ENCODE results near the gene TSBP1. TPM values are rescaled to one million over a fixed set of nuclear protein-coding genes. Genes with fewer than 3 reads are reported as not detected.
"Not testable (repeated sequence)": the region's sequence is repeated elsewhere in the genome, so short reads cannot be mapped to it uniquely, and the experiment has no call there.

Gene TSBP1
- total RNA-seq, 1 experiment from 2014 or later, result not detected

GRCh38 chr6:32369660-32370059, 2.0 kb downstream of the TSBP1 start:
- TF ChIP-seq ZNF274 (IDR thresholded peaks at IDR 0.05; ENCODE audit: low read depth, low read length), result no peak
- no peak for TF ChIP-seq ELF1 (IDR thresholded peaks at IDR 0.05; ENCODE audit: borderline replicate concordance, low read depth)
- TF ChIP-seq YY1 (IDR thresholded peaks at IDR 0.05; ENCODE audit: extremely low read depth, insufficient replicate concordance, low read depth, low read length), result no peak
- TF ChIP-seq JUND (IDR thresholded peaks at IDR 0.05), result peak; percentile 77
- peak; percentile 29; the same call in 1 of the 2 replicates for TF ChIP-seq POLR2AphosphoS5 (IDR thresholded peaks at IDR 0.05; ENCODE audit: low read depth, low read length)
- TF ChIP-seq SP1 (IDR thresholded peaks at IDR 0.05; ENCODE audit: low read depth), result peak; percentile 68
- TF ChIP-seq CBX3 (IDR thresholded peaks at IDR 0.05; ENCODE audit: low read depth), result peak; percentile 79; the same call in 1 of the 2 replicates
- no peak; the same call in 1 of the 2 replicates for TF ChIP-seq CEBPB (IDR thresholded peaks at IDR 0.05; ENCODE audit: low read depth)
- peak; percentile 92 for TF ChIP-seq FOSL1 (IDR thresholded peaks at IDR 0.05; ENCODE audit: low read depth)
- no peak for TF ChIP-seq TCF7L2 (IDR thresholded peaks at IDR 0.05; ENCODE audit: borderline replicate concordance, extremely low read depth, insufficient read depth, insufficient read length)
- peak overlapping the region; percentile 64 for H3K4me2 ChIP-seq (ENCODE audit: low read length)
- DNase-seq (ENCODE audit: low read depth, low spot score) (peak; percentile 66), ATAC-seq (peak; percentile 69)
- peak overlapping the region; percentile 87 for H2AFZ ChIP-seq (ENCODE audit: low read depth, low read length, poor library complexity, severe bottlenecking)
- H3K4me1 ChIP-seq (ENCODE audit: control insufficient read depth in 1 of 2, insufficient read depth in 2 of 2, low read length in 2 of 2), result peaks cover 7 to 39% of the 10 kb centered on the region in 2 experiments
- intact Hi-C loops (cut with micrococcal nuclease), result no loop called here
- ChIA-PET RAD21 (ENCODE audit: low non-redundant PET in 1 of 2, low total read pairs in 2 of 2, uncharacterized antibody in 2 of 2, unreplicated experiment in 2 of 2) (interaction anchor here in 1 of 2 experiments (0.8 kb wide), 1 partner anchor 259 kb away, joined by 8 read pairs; no protein-coding TSS in a partner anchor), CTCF (no interaction called here), POLR2A (no interaction called here)
- no peak overlapping the region for H3K4me3 ChIP-seq (replicated peaks in 1 of 2; ENCODE audit: low read depth in 1 of 2, low read length in 2 of 2)
- no peaks in the 10 kb centered on the region for H3K79me2 ChIP-seq (ENCODE audit: insufficient read depth, low read length)
- no peak overlapping the region for H3K27ac ChIP-seq (ENCODE audit: low read depth, low read length)
- H4K20me1 ChIP-seq (ENCODE audit: insufficient read depth), result no peaks in the 10 kb centered on the region
- no peaks in the 10 kb centered on the region for H3K27me3 ChIP-seq (ENCODE audit: insufficient read depth, low read length)
- H3K36me3 ChIP-seq (ENCODE audit: control insufficient read depth in 1 of 2, insufficient read depth in 2 of 2, low read length in 2 of 2), result no peaks in the 10 kb centered on the region
- no peaks in the 10 kb centered on the region for H3K9me3 ChIP-seq (ENCODE audit: control insufficient read depth in 1 of 2, insufficient read depth in 1 of 2, low read depth in 1 of 2, low read length in 2 of 2)
- H3K9ac ChIP-seq (ENCODE audit: low read length), result no peak overlapping the region
- no TSS peak for BruUV-seq (replicated peaks)
- H3K9me2 ChIP-seq (ENCODE audit: insufficient read depth), result no peaks in the 10 kb centered on the region

- Histone ChIP-seq H3K36me3 (ENCODE audit: control insufficient read depth in 1 of 2, insufficient read depth in 2 of 2, low read length in 2 of 2) (no peaks in the 10 kb centered on the region), H3K27me3 (ENCODE audit: insufficient read depth, low read length) (no peaks in the 10 kb centered on the region), H3K9me3 (ENCODE audit: control insufficient read depth in 1 of 2, insufficient read depth in 1 of 2, low read depth in 1 of 2, low read length in 2 of 2) (no peaks in the 10 kb centered on the region), H4K20me1 (ENCODE audit: insufficient read depth) (no peaks in the 10 kb centered on the region), H3K9ac (ENCODE audit: low read length) (no peak overlapping the region), H3K4me1 (ENCODE audit: control insufficient read depth in 1 of 2, insufficient read depth in 2 of 2, low read length in 2 of 2) (peaks cover 5 to 27% of the 10 kb centered on the region in 2 experiments), H3K9me2 (ENCODE audit: insufficient read depth) (no peaks in the 10 kb centered on the region), H3K79me2 (ENCODE audit: insufficient read depth, low read length) (no peaks in the 10 kb centered on the region), H3K27ac (ENCODE audit: low read depth, low read length) (no peak overlapping the region), H2AFZ (ENCODE audit: low read depth, low read length, poor library complexity, severe bottlenecking) (no peak overlapping the region), H3K4me3 (replicated peaks in 1 of 2; ENCODE audit: low read depth in 1 of 2, low read length in 2 of 2) (no peak overlapping the region), H3K4me2 (ENCODE audit: low read length) (no peak overlapping the region)
- intact Hi-C loops (cut with micrococcal nuclease), result no loop called here
- TF ChIP-seq POLR2AphosphoS5 (IDR thresholded peaks at IDR 0.05; ENCODE audit: low read depth, low read length), result no peak
- ChIA-PET CTCF (no interaction called here), RAD21 (ENCODE audit: low non-redundant PET in 1 of 2, low total read pairs in 2 of 2, uncharacterized antibody in 2 of 2, unreplicated experiment in 2 of 2) (no interaction called here), POLR2A (no interaction called here)
- BruUV-seq (replicated peaks), result no TSS peak
- DNase-seq (ENCODE audit: low read depth, low spot score), result no peak
- ATAC-seq, result no peak
Measured at GRCh38 chr6:32367644-32368043, 4.1 kb downstream of the TSBP1 start.

- H4K20me1 ChIP-seq (ENCODE audit: insufficient read depth); H3K4me3 ChIP-seq (replicated peaks in 1 of 2; ENCODE audit: low read depth in 1 of 2, low read length in 2 of 2); H2AFZ ChIP-seq (ENCODE audit: low read depth, low read length, poor library complexity, severe bottlenecking); BruUV-seq (replicated peaks); H3K9me3 ChIP-seq (ENCODE audit: control insufficient read depth in 1 of 2, insufficient read depth in 1 of 2, low read depth in 1 of 2, low read length in 2 of 2); H3K27me3 ChIP-seq (ENCODE audit: insufficient read depth, low read length); POLR2A ChIA-PET; H3K4me1 ChIP-seq (ENCODE audit: control insufficient read depth in 1 of 2, insufficient read depth in 2 of 2, low read length in 2 of 2); H3K36me3 ChIP-seq (ENCODE audit: control insufficient read depth in 1 of 2, insufficient read depth in 2 of 2, low read length in 2 of 2); H3K9me2 ChIP-seq (ENCODE audit: insufficient read depth); RAD21 ChIA-PET (ENCODE audit: low non-redundant PET in 1 of 2, low total read pairs in 2 of 2, uncharacterized antibody in 2 of 2, unreplicated experiment in 2 of 2); DNase-seq (ENCODE audit: low read depth, low spot score); ATAC-seq; H3K4me2 ChIP-seq (ENCODE audit: low read length); H3K27ac ChIP-seq (ENCODE audit: low read depth, low read length); H3K79me2 ChIP-seq (ENCODE audit: insufficient read depth, low read length); intact Hi-C loops (cut with micrococcal nuclease); H3K9ac ChIP-seq (ENCODE audit: low read length); CTCF ChIA-PET: not testable (repeated sequence)
Measured at GRCh38 chr6:32359225-32359624, 12.5 kb downstream of the TSBP1 start.

All from HCT116 (cell line).